PC-9 (cell line): ENCODE data around the gene TM6SF1. TPM values are rescaled to one million over a fixed set of nuclear protein-coding genes. Genes with fewer than 3 reads are reported as not detected.
A peak's percentile ranks its signal among the peaks of the same experiment; 100 is the strongest.
"Not testable (repeated sequence)": the region's sequence is repeated elsewhere in the genome, so short reads cannot be mapped to it uniquely, and the experiment has no call there.

Experiments used
- BruUV-seq: library from RNA; stranded (reverse); fragments of 400-500 nt; replicated peaks from 2 replicates; lab custom pipeline; 2021; lab: Mats Ljungman, UMichigan
- CTCF ChIA-PET: fragments of 300-600 bp; sonication (Branson Sonifier 250); formaldehyde crosslinking; loops from one replicate; lab custom pipeline; 2022; ENCODE audit warnings: antibody characterized with exemption; lab: Charles Lee
- POLR2A ChIA-PET: fragments of 300-600 bp; sonication (Branson Sonifier 250); formaldehyde crosslinking; loops from one replicate; lab custom pipeline; 2022; ENCODE audit warnings: antibody characterized with exemption; ENCODE audit not compliant: unreplicated experiment; lab: Charles Lee
- DNase-seq, 2 experiments: peaks; one replicate each; pipeline versions ENCODE4 v3.0.0 to v3.0.0-alpha.2; 2015 to 2022; ENCODE audit warnings: mixed read lengths in 1 of 2
- H2AFZ ChIP-seq: fragments of 200-600 bp; sonication (generic); 2 replicates; pipeline ENCODE4 v1.8.1; 2017; ENCODE audit warnings: antibody characterized with exemption
- H3F3A ChIP-seq: fragments of 200-600 bp; sonication (generic); 2 replicates; pipeline ENCODE4 v1.8.1; 2017; ENCODE audit warnings: antibody characterized with exemption, mild to moderate bottlenecking, low read depth; ENCODE audit not compliant: insufficient read depth
- H3K27ac ChIP-seq: fragments of 200-600 bp; sonication (generic); 2 replicates; pipeline ENCODE4 v1.6.1; 2016; ENCODE audit warnings: mixed run types
- H3K27me3 ChIP-seq: fragments of 200-600 bp; sonication (generic); 2 replicates; pipeline ENCODE4 v1.6.1; 2016; ENCODE audit warnings: low read depth, mixed run types; ENCODE audit not compliant: insufficient read depth
- H3K36me3 ChIP-seq: fragments of 200-600 bp; sonication (generic); 2 replicates; pipeline ENCODE4 v1.6.1; 2016; ENCODE audit warnings: low read depth, mixed run types
- H3K4me1 ChIP-seq: fragments of 200-600 bp; sonication (generic); replicated peaks from 2 replicates; pipeline ENCODE4 v1.6.1; 2016; ENCODE audit warnings: mixed run types; ENCODE audit not compliant: insufficient read depth
- H3K4me2 ChIP-seq: fragments of 200-600 bp; sonication (generic); 2 replicates; pipeline ENCODE4 v1.6.1; 2017; ENCODE audit warnings: mixed run types
- H3K4me3 ChIP-seq: fragments of 200-600 bp; sonication (generic); 2 replicates; pipeline ENCODE4 v1.6.1; 2016; ENCODE audit warnings: mixed run types
- H3K79me2 ChIP-seq: fragments of 200-600 bp; sonication (generic); 2 replicates; pipeline ENCODE4 v1.6.1; 2017; ENCODE audit warnings: low read depth, mixed run types
- H3K9me2 ChIP-seq: fragments of 200-600 bp; sonication (generic); 2 replicates; pipeline ENCODE4 v1.8.1; 2017; ENCODE audit warnings: mild to moderate bottlenecking; ENCODE audit not compliant: insufficient read depth
- H3K9me3 ChIP-seq: fragments of 200-600 bp; sonication (generic); 2 replicates; pipeline ENCODE4 v1.8.1; 2016; ENCODE audit warnings: low read depth; ENCODE audit not compliant: insufficient read depth
- H4K20me1 ChIP-seq: fragments of 200-600 bp; sonication (generic); 2 replicates; pipeline ENCODE4 v1.8.1; 2017; ENCODE audit not compliant: insufficient read depth
- EZH2 ChIP-seq: fragments of 200-600 bp; sonication (generic); IDR thresholded peaks from 2 replicates; pipeline ENCODE4 v1.8.0; 2017; ENCODE audit warnings: antibody characterized with exemption, low read depth
- intact Hi-C: fragments of 100-400 bp; cut with micrococcal nuclease; formaldehyde crosslinking; loops from one replicate; pipeline ENCODE4 v1.10.0; 2022; ENCODE audit not compliant: unreplicated experiment
- total RNA-seq: library from RNA; stranded (reverse); gene quantifications from 2 replicates; pipeline ENCODE4 v1.2.3, GENCODE V29; 2021
- TF ChIP-seq, protein P1 (sequence below): fragments of 200-600 bp; sonication (generic); conservative IDR thresholded peaks from 2 replicates; pipeline ENCODE4 v1.6.1; 2017; ENCODE audit warnings: mixed run types, antibody characterized with exemption, mild to moderate bottlenecking, moderate library complexity

Gene TM6SF1
- total RNA-seq, 1 experiment from 2014 or later = not detected

DNA sequence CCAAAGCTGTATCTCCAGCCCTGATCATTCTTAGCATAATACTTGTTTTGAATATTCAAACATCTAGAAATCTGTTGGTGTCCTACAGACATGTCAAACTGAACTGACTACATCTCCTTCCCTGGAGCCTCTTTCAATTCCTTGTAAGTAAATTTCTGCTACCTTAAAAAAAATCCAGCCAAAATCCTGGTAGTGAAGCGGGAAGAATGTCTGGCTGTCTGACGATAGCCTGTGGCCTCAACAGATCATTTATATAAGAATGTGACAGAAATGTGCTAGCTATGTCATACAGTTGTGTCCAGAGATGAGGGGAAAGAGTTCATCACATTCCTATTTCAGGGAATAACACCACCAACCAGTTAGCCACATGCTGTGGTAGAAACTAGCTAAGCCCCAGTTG, 18.6 kb upstream of the TM6SF1 start:
- Histone ChIP-seq H3K4me2 (no peak overlapping the region), H3F3A (no peaks in the 10 kb centered on the region), H4K20me1 (no peaks in the 10 kb centered on the region), H3K9me2 (no peaks in the 10 kb centered on the region), H3K9me3 (no peaks in the 10 kb centered on the region), H3K4me3 (no peak overlapping the region), H3K36me3 (no peaks in the 10 kb centered on the region), H3K4me1 (peaks cover 6% of the 10 kb centered on the region), H3K27ac (no peak overlapping the region), H2AFZ (no peak overlapping the region), H3K27me3 (no peaks in the 10 kb centered on the region), H3K79me2 (no peaks in the 10 kb centered on the region)
- ChIA-PET POLR2A (no interaction called here), CTCF (no interaction called here)
- TF ChIP-seq EZH2 = no peak
- TF ChIP-seq, protein P1, sequence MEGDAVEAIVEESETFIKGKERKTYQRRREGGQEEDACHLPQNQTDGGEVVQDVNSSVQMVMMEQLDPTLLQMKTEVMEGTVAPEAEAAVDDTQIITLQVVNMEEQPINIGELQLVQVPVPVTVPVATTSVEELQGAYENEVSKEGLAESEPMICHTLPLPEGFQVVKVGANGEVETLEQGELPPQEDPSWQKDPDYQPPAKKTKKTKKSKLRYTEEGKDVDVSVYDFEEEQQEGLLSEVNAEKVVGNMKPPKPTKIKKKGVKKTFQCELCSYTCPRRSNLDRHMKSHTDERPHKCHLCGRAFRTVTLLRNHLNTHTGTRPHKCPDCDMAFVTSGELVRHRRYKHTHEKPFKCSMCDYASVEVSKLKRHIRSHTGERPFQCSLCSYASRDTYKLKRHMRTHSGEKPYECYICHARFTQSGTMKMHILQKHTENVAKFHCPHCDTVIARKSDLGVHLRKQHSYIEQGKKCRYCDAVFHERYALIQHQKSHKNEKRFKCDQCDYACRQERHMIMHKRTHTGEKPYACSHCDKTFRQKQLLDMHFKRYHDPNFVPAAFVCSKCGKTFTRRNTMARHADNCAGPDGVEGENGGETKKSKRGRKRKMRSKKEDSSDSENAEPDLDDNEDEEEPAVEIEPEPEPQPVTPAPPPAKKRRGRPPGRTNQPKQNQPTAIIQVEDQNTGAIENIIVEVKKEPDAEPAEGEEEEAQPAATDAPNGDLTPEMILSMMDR = no peak
- BruUV-seq = no TSS peak
- no peak for DNase-seq
- intact Hi-C loops = no loop called here

DNA sequence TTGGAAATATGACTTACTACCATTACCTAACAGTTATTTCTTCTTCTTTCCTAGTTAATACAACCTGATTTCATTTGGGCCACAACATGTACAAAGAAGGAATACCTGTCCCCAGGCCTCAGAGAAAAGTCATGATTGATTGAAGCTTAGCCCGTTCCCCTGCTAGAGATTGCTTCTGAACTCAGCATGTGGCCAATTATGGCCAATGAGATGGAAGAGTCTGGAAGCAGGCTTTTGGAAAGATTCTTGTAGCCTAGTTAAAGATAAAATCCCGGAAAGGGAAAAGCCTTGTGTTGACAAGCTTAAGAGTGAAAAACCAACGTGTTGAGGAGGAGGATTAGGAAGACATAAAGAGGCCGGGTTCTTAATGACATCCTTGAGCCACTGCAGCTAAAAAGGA, 17.0 kb upstream of the TM6SF1 start:
- H3K4me2 ChIP-seq = no peak overlapping the region
- no peak overlapping the region for H3K4me3 ChIP-seq
- H3K9me3 ChIP-seq = no peaks in the 10 kb centered on the region
- no peak for DNase-seq
- H3K27me3 ChIP-seq = no peaks in the 10 kb centered on the region
- no peak overlapping the region for H2AFZ ChIP-seq
- CTCF ChIA-PET = no interaction called here
- intact Hi-C loops = no loop called here
- no TSS peak for BruUV-seq
- peaks cover 6% of the 10 kb centered on the region for H3K4me1 ChIP-seq
- TF ChIP-seq EZH2 = no peak
- TF ChIP-seq, protein P1 = no peak
- H3K36me3 ChIP-seq = no peaks in the 10 kb centered on the region
- no peaks in the 10 kb centered on the region for H4K20me1 ChIP-seq
- no peaks in the 10 kb centered on the region for H3K79me2 ChIP-seq
- no peak overlapping the region for H3K27ac ChIP-seq
- no peaks in the 10 kb centered on the region for H3F3A ChIP-seq
- POLR2A ChIA-PET = no interaction called here
- no peaks in the 10 kb centered on the region for H3K9me2 ChIP-seq

DNA sequence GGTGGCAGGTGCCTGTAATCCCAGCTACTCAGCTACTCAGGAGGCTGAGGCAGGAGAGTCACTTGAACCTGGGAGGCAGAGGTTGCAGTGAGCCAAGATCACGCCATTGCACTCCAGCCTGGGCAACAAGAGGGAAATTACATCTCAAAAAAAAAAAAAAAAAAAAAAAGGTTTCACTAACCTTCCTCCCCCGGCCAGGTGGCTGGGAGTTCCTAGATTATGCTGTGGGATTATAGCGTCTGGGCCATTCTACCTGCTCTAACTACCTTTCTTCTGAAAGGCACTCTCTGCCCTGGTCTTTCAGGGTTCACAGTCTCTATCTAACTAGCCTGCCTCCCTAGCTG, 15.5 kb upstream of the TM6SF1 start:
- H3K9me2 ChIP-seq, CTCF ChIA-PET, H3K9me3 ChIP-seq, intact Hi-C loops, BruUV-seq, H3K79me2 ChIP-seq, H2AFZ ChIP-seq, H3K27ac ChIP-seq, POLR2A ChIA-PET, H3K4me1 ChIP-seq, H3K4me3 ChIP-seq, H3K4me2 ChIP-seq, H3F3A ChIP-seq, H4K20me1 ChIP-seq, H3K36me3 ChIP-seq, H3K27me3 ChIP-seq, DNase-seq: not testable (repeated sequence)

DNA sequence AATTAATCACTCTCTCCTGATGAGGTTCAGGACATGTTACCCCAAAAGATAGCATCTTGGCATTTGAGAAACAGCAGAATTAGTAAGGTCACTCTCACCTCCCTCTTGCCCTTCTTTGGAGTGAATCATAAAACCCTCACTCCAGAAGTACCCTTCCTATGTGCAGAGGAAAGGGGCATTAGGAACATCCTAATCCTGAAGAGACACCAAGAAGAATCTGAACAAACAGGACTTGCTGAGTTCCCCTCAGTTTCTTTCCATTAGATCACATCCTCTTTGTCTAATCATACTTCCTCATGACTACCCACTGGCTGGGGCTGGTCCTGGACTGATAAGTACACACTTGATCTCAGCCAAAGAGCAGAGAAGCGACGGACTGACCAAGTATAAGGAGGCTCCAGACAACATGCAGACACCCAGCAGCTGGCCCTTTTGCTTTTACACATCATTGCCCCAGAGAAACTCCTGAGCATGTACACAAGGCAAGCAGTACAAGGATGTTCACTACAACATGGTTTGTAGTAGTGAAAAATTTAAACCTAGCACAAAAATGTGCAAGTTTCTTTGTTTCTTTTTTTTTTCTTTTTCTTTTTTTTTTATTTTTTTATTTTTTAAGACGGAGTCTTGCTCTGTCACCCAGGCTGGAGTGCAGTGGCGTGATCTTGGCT, 15.0 kb upstream of the TM6SF1 start:
- Histone ChIP-seq H3K27me3 (no peaks in the 10 kb centered on the region), H3K27ac (no peak overlapping the region)
- BruUV-seq = no TSS peak

More for the DNA sequence above, 15.0 kb upstream of the TM6SF1 start:
- H3F3A ChIP-seq = no peaks in the 10 kb centered on the region
- H3K9me3 ChIP-seq = no peaks in the 10 kb centered on the region
- H3K79me2 ChIP-seq = no peaks in the 10 kb centered on the region
- H3K36me3 ChIP-seq = no peaks in the 10 kb centered on the region
- peaks cover 6% of the 10 kb centered on the region for H3K4me1 ChIP-seq
- no peaks in the 10 kb centered on the region for H4K20me1 ChIP-seq
- no peak for DNase-seq
- intact Hi-C loops = no loop called here
- no peak for TF ChIP-seq EZH2
- TF ChIP-seq, protein P1 = no peak
- H2AFZ ChIP-seq = 0 out of 2 replicates have a peak overlapping the region, but pooled peaks have one; percentile 60
- H3K4me2 ChIP-seq = no peak overlapping the region
- H3K4me3 ChIP-seq = no peak overlapping the region
- no peaks in the 10 kb centered on the region for H3K9me2 ChIP-seq
- POLR2A ChIA-PET = no interaction called here
- CTCF ChIA-PET = no interaction called here
